ENCODE results near the gene JPH2. TPM values are rescaled to one million over a fixed set of nuclear protein-coding genes. Genes with fewer than 3 reads are reported as not detected.

Gene JPH2
- total and polyA plus RNA-seq, 2 experiments from 2014 or later: 0.16 to 1.1 TPM

GRCh38 chr20:44093249-44093582 is 93.8 kb downstream of the JPH2 start:
- Mint-ChIP-seq H3K4me1 (0 out of 3 replicates have a peak, but pooled peaks cover 2% of the 10 kb centered on the region), H3K4me3 (no peak overlapping the region), H3K36me3 (ENCODE audit: low read depth) (no peaks in the 10 kb centered on the region), H3K27ac (no peak overlapping the region), H3K27me3 (ENCODE audit: insufficient read depth, low read depth, poor library complexity) (peaks cover 4% of the 10 kb centered on the region), H3K9me3 (no peaks in the 10 kb centered on the region)
- Histone ChIP-seq H4K20me1 (replicated peaks; ENCODE audit: insufficient read depth) (no peaks in the 10 kb centered on the region), H3K4me1 (ENCODE audit: insufficient read depth) (no peaks in the 10 kb centered on the region), H2AFZ (no peak overlapping the region), H3K4me2 (no peak overlapping the region), H3K9me2 (ENCODE audit: insufficient read depth) (no peaks in the 10 kb centered on the region), H3K27ac (ENCODE audit: low read depth) (no peak overlapping the region), H3K36me3 (ENCODE audit: insufficient read depth) (no peaks in the 10 kb centered on the region), H3K4me3 (no peak overlapping the region), H3K79me2 (replicated peaks; ENCODE audit: insufficient read depth) (no peaks in the 10 kb centered on the region), H3F3A (replicated peaks; ENCODE audit: low read depth) (no peaks in the 10 kb centered on the region), H3K27me3 (ENCODE audit: insufficient read depth) (no peaks in the 10 kb centered on the region)
- DNase-seq (ENCODE audit: low spot score) (no peak), ATAC-seq (no peak; the same call in 2 of the 3 replicates)
- TF ChIP-seq ZNF462 (CRISPR knock-in tag; IDR thresholded peaks at IDR 0.05): no peak
- TF ChIP-seq, protein P1, sequence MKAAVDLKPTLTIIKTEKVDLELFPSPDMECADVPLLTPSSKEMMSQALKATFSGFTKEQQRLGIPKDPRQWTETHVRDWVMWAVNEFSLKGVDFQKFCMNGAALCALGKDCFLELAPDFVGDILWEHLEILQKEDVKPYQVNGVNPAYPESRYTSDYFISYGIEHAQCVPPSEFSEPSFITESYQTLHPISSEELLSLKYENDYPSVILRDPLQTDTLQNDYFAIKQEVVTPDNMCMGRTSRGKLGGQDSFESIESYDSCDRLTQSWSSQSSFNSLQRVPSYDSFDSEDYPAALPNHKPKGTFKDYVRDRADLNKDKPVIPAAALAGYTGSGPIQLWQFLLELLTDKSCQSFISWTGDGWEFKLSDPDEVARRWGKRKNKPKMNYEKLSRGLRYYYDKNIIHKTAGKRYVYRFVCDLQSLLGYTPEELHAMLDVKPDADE (IDR thresholded peaks at IDR 0.05): no peak
- TF ChIP-seq, protein P2, sequence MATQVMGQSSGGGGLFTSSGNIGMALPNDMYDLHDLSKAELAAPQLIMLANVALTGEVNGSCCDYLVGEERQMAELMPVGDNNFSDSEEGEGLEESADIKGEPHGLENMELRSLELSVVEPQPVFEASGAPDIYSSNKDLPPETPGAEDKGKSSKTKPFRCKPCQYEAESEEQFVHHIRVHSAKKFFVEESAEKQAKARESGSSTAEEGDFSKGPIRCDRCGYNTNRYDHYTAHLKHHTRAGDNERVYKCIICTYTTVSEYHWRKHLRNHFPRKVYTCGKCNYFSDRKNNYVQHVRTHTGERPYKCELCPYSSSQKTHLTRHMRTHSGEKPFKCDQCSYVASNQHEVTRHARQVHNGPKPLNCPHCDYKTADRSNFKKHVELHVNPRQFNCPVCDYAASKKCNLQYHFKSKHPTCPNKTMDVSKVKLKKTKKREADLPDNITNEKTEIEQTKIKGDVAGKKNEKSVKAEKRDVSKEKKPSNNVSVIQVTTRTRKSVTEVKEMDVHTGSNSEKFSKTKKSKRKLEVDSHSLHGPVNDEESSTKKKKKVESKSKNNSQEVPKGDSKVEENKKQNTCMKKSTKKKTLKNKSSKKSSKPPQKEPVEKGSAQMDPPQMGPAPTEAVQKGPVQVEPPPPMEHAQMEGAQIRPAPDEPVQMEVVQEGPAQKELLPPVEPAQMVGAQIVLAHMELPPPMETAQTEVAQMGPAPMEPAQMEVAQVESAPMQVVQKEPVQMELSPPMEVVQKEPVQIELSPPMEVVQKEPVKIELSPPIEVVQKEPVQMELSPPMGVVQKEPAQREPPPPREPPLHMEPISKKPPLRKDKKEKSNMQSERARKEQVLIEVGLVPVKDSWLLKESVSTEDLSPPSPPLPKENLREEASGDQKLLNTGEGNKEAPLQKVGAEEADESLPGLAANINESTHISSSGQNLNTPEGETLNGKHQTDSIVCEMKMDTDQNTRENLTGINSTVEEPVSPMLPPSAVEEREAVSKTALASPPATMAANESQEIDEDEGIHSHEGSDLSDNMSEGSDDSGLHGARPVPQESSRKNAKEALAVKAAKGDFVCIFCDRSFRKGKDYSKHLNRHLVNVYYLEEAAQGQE (IDR thresholded peaks at IDR 0.05; ENCODE audit: unreplicated experiment): no peak
- TF ChIP-seq, protein P3, sequence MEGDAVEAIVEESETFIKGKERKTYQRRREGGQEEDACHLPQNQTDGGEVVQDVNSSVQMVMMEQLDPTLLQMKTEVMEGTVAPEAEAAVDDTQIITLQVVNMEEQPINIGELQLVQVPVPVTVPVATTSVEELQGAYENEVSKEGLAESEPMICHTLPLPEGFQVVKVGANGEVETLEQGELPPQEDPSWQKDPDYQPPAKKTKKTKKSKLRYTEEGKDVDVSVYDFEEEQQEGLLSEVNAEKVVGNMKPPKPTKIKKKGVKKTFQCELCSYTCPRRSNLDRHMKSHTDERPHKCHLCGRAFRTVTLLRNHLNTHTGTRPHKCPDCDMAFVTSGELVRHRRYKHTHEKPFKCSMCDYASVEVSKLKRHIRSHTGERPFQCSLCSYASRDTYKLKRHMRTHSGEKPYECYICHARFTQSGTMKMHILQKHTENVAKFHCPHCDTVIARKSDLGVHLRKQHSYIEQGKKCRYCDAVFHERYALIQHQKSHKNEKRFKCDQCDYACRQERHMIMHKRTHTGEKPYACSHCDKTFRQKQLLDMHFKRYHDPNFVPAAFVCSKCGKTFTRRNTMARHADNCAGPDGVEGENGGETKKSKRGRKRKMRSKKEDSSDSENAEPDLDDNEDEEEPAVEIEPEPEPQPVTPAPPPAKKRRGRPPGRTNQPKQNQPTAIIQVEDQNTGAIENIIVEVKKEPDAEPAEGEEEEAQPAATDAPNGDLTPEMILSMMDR (conservative IDR thresholded peaks at IDR 0.05; ENCODE audit: low read depth in 2 of 2): peak in 1 of 2 experiments; percentile 3; a peak in 1 of 4 replicates

Measured in GM23338 (cell line).